ENCODE measurements around the gene MAGI1.

- TF ChIP-seq CTCF (conservative IDR thresholded peaks at IDR 0.05), result peak; percentile 81
- TF ChIP-seq ZFX (IDR thresholded peaks at IDR 0.05), result no peak
These were observed 287.5 kb downstream of the MAGI1 start for GRCh38 chr3:65751123-65751700.

Data from C4-2B (cell line).